Uterus (tissue), 2 donors: Measurements from ENCODE around the gene CCDC85B.

Experiments used
- CTCF ChIP-seq, 4 experiments: fragments of 200-600 bp in 2 of 4; fragments of 450-650 bp in 2 of 4; sonication (generic) in 2 of 4; IDR thresholded peaks; one replicate each; pipeline ENCODE4 v1.5.1; 2016 to 2019; ENCODE audit warnings: antibody characterized with exemption in 4 of 4, mild to moderate bottlenecking in 2 of 4, moderate library complexity in 1 of 4
- POLR2A ChIP-seq, 2 donors: fragments of 450-650 bp; IDR thresholded peaks; one replicate each; pipeline ENCODE4 v1.6.1; 2016; ENCODE audit warnings: antibody characterized with exemption in 2 of 2, mild to moderate bottlenecking in 1 of 2, moderate library complexity in 1 of 2

GRCh38 chr11:65899356-65900124, 9.1 kb downstream of the CCDC85B start:
- TF ChIP-seq CTCF (IDR thresholded peaks at IDR 0.05), result no peak
- TF ChIP-seq POLR2A (IDR thresholded peaks at IDR 0.05), result no peak
